Keratinocyte (primary cell): Measurements from ENCODE around the gene SF3B6. TPM values are rescaled to one million over a fixed set of nuclear protein-coding genes. Genes with fewer than 3 reads are reported as not detected.

Source experiments
- DNase-seq: peaks from one replicate; pipeline ENCODE4 v3.0.0-alpha.2; 2011; ENCODE audit warnings: low read depth, missing footprints, low spot score
- FAIRE-seq: peaks from 2 replicates; lab custom pipeline; 2011; peaks lifted over from hg19 to GRCh38; lab: Jason Lieb, UNC
- H2AFZ ChIP-seq: 2 replicates; pipeline ENCODE4 v1.6.0; 2012; ENCODE audit warnings: low read length, control low read depth, inconsistent platforms; ENCODE audit not compliant: control insufficient read depth
- H3K27ac ChIP-seq: 2 replicates; pipeline ENCODE4 v1.5.1; 2011; ENCODE audit warnings: low read length; ENCODE audit not compliant: control insufficient read depth, insufficient read depth
- H3K27me3 ChIP-seq: 3 replicates; pipeline ENCODE4 v1.6.0; 2011; ENCODE audit warnings: low read length; ENCODE audit not compliant: control insufficient read depth, insufficient read depth; ENCODE audit errors: extremely low read depth
- H3K36me3 ChIP-seq, 2 experiments: 2 replicates in 1 of 2; 3 replicates in 1 of 2; pipeline ENCODE4 v1.5.1; 2011; ENCODE audit warnings: low read length in 2 of 2, mild to moderate bottlenecking in 1 of 2; ENCODE audit not compliant: control insufficient read depth in 2 of 2, insufficient read depth in 2 of 2; ENCODE audit errors: extremely low read depth in 1 of 2
- H3K4me1 ChIP-seq: 3 replicates; pipeline ENCODE4 v1.5.1; 2011; ENCODE audit warnings: low read length; ENCODE audit not compliant: control insufficient read depth, insufficient read depth; ENCODE audit errors: extremely low read depth
- H3K4me2 ChIP-seq: 3 replicates; pipeline ENCODE4 v1.6.0; 2011; ENCODE audit warnings: low read depth, low read length; ENCODE audit not compliant: control insufficient read depth, insufficient read depth; ENCODE audit errors: extremely low read depth
- H3K4me3 ChIP-seq, 3 experiments: fragments of 200-600 bp in 1 of 3; sonication (generic) in 1 of 3; 2 replicates in 2 of 3; 3 replicates in 1 of 3; pipeline ENCODE4 v1.5.1; 2011 to 2016; ENCODE audit warnings: low read length in 3 of 3, mild to moderate bottlenecking in 3 of 3, control low read depth in 2 of 3, inconsistent platforms in 1 of 3, low read depth in 1 of 3, mixed read lengths in 1 of 3, mixed run types in 1 of 3, moderate library complexity in 1 of 3; ENCODE audit not compliant: control insufficient read depth in 2 of 3, insufficient read depth in 2 of 3; ENCODE audit errors: extremely low read depth in 1 of 3
- H3K79me2 ChIP-seq: 2 replicates; pipeline ENCODE4 v1.6.0; 2012; ENCODE audit warnings: low read length; ENCODE audit not compliant: control insufficient read depth, insufficient read depth
- H3K9ac ChIP-seq: 3 replicates; pipeline ENCODE4 v1.6.0; 2011; ENCODE audit warnings: low read length; ENCODE audit not compliant: control insufficient read depth, insufficient read depth; ENCODE audit errors: extremely low read depth
- H3K9me1 ChIP-seq: 3 replicates; pipeline ENCODE4 v1.6.0; 2011; ENCODE audit warnings: low read length; ENCODE audit not compliant: control insufficient read depth, insufficient read depth; ENCODE audit errors: extremely low read depth
- H3K9me3 ChIP-seq: 2 replicates; pipeline ENCODE4 v1.5.1; 2012; ENCODE audit warnings: low read depth, low read length; ENCODE audit not compliant: control insufficient read depth
- H4K20me1 ChIP-seq: 3 replicates; pipeline ENCODE4 v1.6.0; 2011; ENCODE audit warnings: low read length; ENCODE audit not compliant: control insufficient read depth, insufficient read depth; ENCODE audit errors: extremely low read depth
- EZH2 ChIP-seq: IDR thresholded peaks from one replicate; pipeline ENCODE4 v1.6.1; 2012; ENCODE audit warnings: inconsistent platforms, mild to moderate bottlenecking, low read length, moderate library complexity
- dilution Hi-C: fragments of 300-500 bp; cut with MboI; formaldehyde crosslinking; loops from one replicate; pipeline ENCODE4 v1.7.0; 2020; ENCODE audit warnings: low sequenced_read_pairs; ENCODE audit not compliant: extremely low pct_ligation_motif_present
- polyA plus RNA-seq, 5 experiments: library from polyadenylated mRNA; depleted of rRNA in 3 of 5; stranded (reverse) in 3 of 5; stranded (forward) in 1 of 5; unstranded in 1 of 5; fragments of >200 nt; gene quantifications; 1 replicate in 1 of 5; 2 replicates in 3 of 5; 3 replicates in 1 of 5; pipeline versions ENCODE4 v1.2.1 to v1.2.3, GENCODE V29; 2011 to 2012; ENCODE audit warnings: missing spikeins in 2 of 5, low read depth in 1 of 5, low replicate concordance in 1 of 5
- TF ChIP-seq, protein P1 (sequence below), 3 experiments: IDR thresholded peaks in 1 of 3; conservative IDR thresholded peaks in 1 of 3; optimal IDR thresholded peaks in 1 of 3; 2 replicates in 2 of 3; 3 replicates in 1 of 3; pipeline versions ENCODE3 to v1.5.1; 2011; ENCODE audit warnings: low read length in 3 of 3, mild to moderate bottlenecking in 3 of 3, moderate library complexity in 2 of 3, control low read depth in 1 of 3, inconsistent platforms in 1 of 3; ENCODE audit not compliant: insufficient read depth in 2 of 3; ENCODE audit errors: extremely low read depth in 1 of 3

SF3B6 gene
- polyA plus RNA-seq, 1 donor (not counting 4 experiments of a cell fraction or from before 2014, with no cell fraction given): 347 TPM

DNA sequence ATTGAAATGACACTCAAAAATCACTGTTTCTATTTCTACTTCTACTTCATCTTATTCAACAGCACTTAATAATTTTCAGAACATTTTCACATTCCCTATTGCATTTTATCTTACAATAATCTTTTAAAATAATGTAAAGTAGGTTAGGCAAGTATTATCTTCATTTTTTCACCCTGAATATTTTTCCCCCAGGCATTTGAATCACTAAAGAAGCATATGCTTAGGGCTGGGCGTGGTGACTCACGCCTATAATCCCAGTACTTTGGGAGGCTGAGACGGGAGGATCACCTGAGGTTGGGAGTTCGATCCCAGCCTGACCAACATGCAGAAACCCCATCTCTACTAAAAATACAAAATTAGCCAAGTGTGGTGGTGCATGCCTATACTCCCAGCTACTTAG, 35.6 kb downstream of the SF3B6 start:
- Histone ChIP-seq H3K4me1 (no peaks in the 10 kb centered on the region), H4K20me1 (no peaks in the 10 kb centered on the region), H3K9me3 (no peaks in the 10 kb centered on the region), H2AFZ (no peak overlapping the region), H3K4me2 (no peak overlapping the region), H3K9me1 (no peaks in the 10 kb centered on the region), H3K36me3 (peaks cover 10 to 13% of the 10 kb centered on the region in 2 experiments), H3K27ac (no peak overlapping the region), H3K9ac (no peak overlapping the region), H3K27me3 (no peaks in the 10 kb centered on the region), H3K4me3 (no peak overlapping the region), H3K79me2 (peaks cover 4% of the 10 kb centered on the region)
- DNase-seq (no peak), FAIRE-seq (no peak)
- dilution Hi-C loops: no loop called here
- TF ChIP-seq EZH2: no peak
- TF ChIP-seq, protein P1, sequence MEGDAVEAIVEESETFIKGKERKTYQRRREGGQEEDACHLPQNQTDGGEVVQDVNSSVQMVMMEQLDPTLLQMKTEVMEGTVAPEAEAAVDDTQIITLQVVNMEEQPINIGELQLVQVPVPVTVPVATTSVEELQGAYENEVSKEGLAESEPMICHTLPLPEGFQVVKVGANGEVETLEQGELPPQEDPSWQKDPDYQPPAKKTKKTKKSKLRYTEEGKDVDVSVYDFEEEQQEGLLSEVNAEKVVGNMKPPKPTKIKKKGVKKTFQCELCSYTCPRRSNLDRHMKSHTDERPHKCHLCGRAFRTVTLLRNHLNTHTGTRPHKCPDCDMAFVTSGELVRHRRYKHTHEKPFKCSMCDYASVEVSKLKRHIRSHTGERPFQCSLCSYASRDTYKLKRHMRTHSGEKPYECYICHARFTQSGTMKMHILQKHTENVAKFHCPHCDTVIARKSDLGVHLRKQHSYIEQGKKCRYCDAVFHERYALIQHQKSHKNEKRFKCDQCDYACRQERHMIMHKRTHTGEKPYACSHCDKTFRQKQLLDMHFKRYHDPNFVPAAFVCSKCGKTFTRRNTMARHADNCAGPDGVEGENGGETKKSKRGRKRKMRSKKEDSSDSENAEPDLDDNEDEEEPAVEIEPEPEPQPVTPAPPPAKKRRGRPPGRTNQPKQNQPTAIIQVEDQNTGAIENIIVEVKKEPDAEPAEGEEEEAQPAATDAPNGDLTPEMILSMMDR (optimal IDR thresholded peaks at IDR 0.05 in 1 of 3, IDR thresholded peaks at IDR 0.05 in 1 of 3, conservative IDR thresholded peaks at IDR 0.05 in 1 of 3; ENCODE audit: extremely low read depth in 1 of 3, insufficient read depth in 2 of 3, low read length in 3 of 3): no peak

DNA sequence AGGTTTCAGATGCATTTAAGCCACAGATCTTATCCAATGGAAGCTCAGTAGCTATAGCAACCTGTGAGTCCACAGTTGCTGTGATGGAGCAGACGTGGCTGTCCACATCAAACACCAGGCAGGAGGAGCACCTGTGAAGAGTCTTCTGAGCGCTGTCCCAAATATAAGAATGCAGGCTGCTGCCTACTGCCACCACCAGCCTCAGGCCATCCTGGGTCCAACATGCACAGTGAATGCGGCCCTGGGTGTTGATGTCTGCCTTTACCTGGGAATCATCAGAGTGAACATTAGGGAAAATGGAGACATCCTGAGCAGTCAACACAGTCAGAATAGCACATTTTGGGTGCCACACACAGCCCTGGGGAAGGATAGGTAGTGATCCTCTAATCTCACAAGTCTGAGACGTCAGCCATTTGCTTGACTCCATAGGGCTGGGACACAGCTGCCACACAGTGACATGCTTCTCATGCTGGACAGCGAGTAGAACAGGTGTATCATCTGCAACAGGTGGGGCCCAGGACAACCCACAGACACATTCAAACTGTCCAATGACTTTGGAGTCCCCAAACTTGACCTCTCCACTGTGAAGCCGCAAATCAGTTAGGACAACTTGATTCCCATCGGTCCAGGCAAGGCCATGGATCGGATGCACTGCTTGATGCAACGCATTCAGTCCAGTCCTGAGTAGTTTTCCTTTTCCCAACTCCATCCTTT, 37.2 kb downstream of the SF3B6 start:
- H3K4me1 ChIP-seq: no peaks in the 10 kb centered on the region
- dilution Hi-C loops: no loop called here
- H3K4me2 ChIP-seq: no peak overlapping the region
- no peak for TF ChIP-seq EZH2
- H4K20me1 ChIP-seq: no peaks in the 10 kb centered on the region
- H3K9me1 ChIP-seq: no peaks in the 10 kb centered on the region
- no peak for FAIRE-seq
- H3K9me3 ChIP-seq: no peaks in the 10 kb centered on the region
- H3K79me2 ChIP-seq: peaks cover 6% of the 10 kb centered on the region
- no peak overlapping the region for H2AFZ ChIP-seq
- peaks cover 10 to 13% of the 10 kb centered on the region in 2 experiments for H3K36me3 ChIP-seq
- no peak overlapping the region for H3K9ac ChIP-seq
- no peak overlapping the region for H3K27ac ChIP-seq
- no peak overlapping the region for H3K4me3 ChIP-seq
- DNase-seq: no peak
- H3K27me3 ChIP-seq: no peaks in the 10 kb centered on the region

DNA sequence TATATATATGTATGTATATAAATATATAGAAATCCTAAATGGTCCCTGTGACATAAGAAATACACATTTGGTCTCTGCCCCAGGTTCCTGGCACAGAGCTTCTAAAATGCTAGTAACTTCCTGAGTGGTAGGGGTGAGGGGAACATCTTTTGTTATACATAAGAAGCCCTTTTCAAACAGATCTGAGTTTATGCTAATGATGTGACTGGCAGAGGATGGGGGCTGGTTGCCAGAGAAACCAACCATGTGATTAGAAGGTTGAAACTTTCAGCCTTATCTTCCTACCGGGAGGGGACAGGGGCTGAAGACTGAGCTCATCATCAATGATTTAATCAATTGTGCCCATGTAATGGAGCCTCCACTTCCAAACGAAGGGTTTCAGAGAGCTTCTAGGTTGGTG, 49.9 kb downstream of the SF3B6 start:
- peaks cover 2% of the 10 kb centered on the region for H3K4me1 ChIP-seq
- peaks cover 4 to 11% of the 10 kb centered on the region in 2 experiments for H3K36me3 ChIP-seq

More for the DNA sequence above, 49.9 kb downstream of the SF3B6 start:
- no peaks in the 10 kb centered on the region for H3K9me3 ChIP-seq
- H3K9ac ChIP-seq: no peak overlapping the region
- FAIRE-seq (no peak), DNase-seq (no peak)
- no peak overlapping the region for H3K4me2 ChIP-seq
- no peak overlapping the region for H2AFZ ChIP-seq
- no peak overlapping the region for H3K4me3 ChIP-seq
- H3K79me2 ChIP-seq: no peaks in the 10 kb centered on the region
- H3K9me1 ChIP-seq: no peaks in the 10 kb centered on the region
- no peaks in the 10 kb centered on the region for H4K20me1 ChIP-seq
- no peaks in the 10 kb centered on the region for H3K27me3 ChIP-seq
- dilution Hi-C loops: no loop called here
- TF ChIP-seq, protein P1 (optimal IDR thresholded peaks at IDR 0.05 in 1 of 3, IDR thresholded peaks at IDR 0.05 in 1 of 3, conservative IDR thresholded peaks at IDR 0.05 in 1 of 3; ENCODE audit: extremely low read depth in 1 of 3, insufficient read depth in 2 of 3, low read length in 3 of 3): no peak
- no peak for TF ChIP-seq EZH2
- no peak overlapping the region for H3K27ac ChIP-seq
